ENCODE data around the gene KCNK4.

DNA sequence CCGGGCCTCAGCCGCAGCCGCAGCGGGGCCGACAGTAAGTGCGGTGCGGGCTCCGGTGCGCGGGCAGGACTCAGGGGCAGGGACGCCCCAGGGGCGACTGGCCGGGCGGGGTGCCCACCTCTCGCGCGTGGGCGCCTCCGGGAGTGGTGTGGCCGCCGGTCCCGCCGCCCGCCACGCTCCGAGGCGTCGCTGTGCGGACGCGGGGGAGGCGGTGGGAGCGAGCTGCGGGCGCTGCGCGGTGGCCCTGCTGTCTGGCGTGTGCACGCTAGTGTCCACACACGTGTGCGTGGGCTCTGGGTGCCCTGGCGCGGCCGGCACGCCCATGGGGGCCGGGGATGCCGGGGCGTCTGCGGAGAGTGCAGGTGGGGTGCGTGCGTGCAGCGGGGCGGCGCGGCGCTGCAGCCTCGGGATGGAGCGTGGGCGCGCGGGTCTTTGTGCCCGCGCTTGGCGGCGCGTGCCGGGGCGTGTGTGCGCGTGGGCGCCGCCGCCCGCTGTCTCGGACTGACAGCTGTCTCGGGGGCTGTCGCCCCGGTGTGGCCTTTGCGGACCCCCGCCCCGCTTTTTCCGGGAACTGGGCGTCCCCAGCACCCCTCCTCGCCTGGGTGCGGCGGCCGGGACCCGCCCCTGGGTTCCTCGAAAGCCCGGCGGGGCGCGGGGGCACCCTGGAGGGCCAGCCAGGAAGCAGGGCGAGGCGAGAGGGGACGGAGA lies 804 bp downstream of the KCNK4 start:
- TF ChIP-seq, protein P1, sequence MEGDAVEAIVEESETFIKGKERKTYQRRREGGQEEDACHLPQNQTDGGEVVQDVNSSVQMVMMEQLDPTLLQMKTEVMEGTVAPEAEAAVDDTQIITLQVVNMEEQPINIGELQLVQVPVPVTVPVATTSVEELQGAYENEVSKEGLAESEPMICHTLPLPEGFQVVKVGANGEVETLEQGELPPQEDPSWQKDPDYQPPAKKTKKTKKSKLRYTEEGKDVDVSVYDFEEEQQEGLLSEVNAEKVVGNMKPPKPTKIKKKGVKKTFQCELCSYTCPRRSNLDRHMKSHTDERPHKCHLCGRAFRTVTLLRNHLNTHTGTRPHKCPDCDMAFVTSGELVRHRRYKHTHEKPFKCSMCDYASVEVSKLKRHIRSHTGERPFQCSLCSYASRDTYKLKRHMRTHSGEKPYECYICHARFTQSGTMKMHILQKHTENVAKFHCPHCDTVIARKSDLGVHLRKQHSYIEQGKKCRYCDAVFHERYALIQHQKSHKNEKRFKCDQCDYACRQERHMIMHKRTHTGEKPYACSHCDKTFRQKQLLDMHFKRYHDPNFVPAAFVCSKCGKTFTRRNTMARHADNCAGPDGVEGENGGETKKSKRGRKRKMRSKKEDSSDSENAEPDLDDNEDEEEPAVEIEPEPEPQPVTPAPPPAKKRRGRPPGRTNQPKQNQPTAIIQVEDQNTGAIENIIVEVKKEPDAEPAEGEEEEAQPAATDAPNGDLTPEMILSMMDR (IDR thresholded peaks at IDR 0.05), result no peak
- peak; percentile 92 for TF ChIP-seq EZH2 (IDR thresholded peaks at IDR 0.05)
- peak; percentile 83 for TF ChIP-seq EZH2phosphoT487 (IDR thresholded peaks at IDR 0.05)

Data from neural progenitor cell (in vitro differentiated cells).